ENCODE measurements around the gene SNAPC2.

GRCh38 chr19:7910321-7911161 lies 9.6 kb upstream of the SNAPC2 start:
- TF ChIP-seq CTCF (IDR thresholded peaks at IDR 0.05) (no peak), POLR2AphosphoS5 (IDR thresholded peaks at IDR 0.05; ENCODE audit: low read depth, low read length) (no peak)

Data from Panc1 (cell line).